ENCODE results near the gene CREG2.
"Not testable (repeated sequence)": the region's sequence is repeated elsewhere in the genome, so short reads cannot be mapped to it uniquely, and the experiment has no call there.

CREG2 gene

DNA sequence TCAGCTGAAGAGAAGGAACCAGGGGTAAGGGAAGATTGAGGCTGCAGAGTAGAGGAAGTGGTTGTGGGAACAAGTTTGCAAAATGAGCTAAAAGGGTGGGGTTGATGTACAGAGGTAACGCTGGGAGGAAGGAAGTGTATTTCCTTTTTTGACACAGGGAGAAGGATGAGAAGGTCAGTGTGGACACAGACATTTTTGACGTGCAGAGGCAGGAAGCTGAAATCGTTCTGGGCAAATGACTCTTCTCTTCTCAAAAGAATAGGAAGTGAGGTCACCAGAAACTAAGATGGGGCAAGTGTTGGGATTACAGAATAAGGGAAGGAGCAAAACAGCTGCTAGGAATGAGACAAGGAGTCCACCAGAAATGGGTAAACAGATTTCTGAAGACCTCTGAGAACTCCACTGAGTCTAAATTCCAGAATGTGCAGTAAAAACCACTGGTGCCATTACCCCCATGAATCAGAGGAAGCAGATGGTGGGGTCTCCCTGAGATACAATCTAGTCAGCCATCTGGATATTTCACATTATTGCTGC, 58.8 kb downstream of the CREG2 start:
- peak in 3 of 42 donors; percentile 7 to 32 (median 28) for DNase-seq
- intact Hi-C loops (cut with DNase I) = no loop called here

DNA sequence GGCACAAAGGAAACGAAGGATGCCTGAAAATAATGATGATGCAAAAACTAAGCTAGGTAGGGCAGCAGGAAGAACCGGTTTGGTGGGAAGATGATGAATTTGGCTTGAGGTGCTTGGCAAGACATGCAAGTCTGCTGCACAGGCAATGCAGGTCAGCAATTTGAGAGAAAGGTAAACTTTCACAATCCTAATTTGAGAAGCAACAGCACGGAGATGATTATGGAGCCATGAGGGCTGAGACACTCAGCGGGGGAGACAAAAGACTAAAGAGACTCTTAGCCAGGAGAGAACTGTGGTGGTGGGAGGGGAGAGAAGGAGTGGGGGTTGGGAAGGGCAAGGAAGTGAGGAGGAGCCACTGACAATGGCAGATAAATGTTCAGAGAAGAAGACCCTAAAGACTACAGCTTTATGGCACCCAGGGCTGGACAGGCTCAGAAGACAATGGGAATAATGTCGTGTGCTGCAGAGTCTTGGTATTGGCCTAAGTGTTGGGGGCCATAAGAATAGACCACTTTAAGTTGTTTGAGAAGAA, 59.4 kb downstream of the CREG2 start:
- no peak for DNase-seq
- intact Hi-C loops (cut with DNase I) = no loop called here

DNA sequence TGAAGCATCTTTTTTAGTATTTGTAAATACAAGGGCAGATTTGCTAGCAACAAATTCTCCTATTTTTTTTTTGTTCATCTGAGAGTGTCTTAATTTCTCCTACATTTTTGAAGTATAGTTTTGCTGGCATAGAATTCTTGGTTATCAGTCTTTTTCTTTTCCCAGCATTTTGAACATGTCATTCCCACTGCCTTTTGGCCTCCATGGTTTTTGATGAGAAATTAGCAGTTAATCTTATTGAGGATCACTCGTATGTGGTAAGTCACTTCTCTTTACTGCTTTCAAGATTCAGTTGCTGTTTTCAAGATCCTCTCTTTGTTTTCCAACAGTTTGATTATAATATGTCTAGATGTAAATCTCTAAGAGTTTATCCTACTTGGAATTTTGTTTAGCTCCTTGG, 61.9 kb downstream of the CREG2 start:
- intact Hi-C loops (cut with DNase I) = no loop called here

DNA sequence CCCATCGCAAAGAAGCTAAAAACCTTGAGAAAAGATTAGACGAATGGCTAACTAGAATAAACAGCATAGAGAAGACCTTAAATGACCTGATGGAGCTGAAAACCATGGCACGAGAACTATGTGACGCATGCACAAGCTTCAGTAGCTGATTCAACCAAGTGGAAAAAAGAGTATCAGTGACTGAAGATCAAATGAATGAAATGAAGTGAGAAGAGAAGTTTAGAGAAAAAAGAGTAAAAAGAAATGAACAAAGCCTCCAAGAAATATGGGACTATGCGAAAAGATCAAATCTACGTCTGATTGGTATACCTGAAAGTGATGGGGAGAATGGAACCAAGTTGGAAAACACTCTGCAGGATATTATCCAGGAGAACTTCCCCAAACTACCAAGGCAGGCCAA, 70.7 kb downstream of the CREG2 start:
- intact Hi-C loops (cut with DNase I); DNase-seq: not testable (repeated sequence)

More for the DNA sequence above, 61.9 kb downstream of the CREG2 start:
- DNase-seq = no peak

DNA sequence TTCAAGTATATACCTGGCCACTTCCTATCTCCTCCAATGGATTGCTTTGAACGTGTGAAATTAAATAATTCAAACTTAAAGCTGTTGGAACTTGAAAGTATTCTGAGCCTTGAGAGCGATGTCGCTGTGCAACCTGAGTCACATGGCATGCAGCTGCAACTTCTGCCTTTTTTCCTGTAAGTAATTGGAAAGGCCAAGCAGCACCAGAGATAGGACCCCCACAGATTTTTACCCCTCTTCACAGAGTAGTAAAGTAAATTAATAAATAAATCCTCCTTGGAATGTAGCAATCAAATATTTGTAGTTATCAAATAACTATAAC, 75.6 kb downstream of the CREG2 start:
- intact Hi-C loops (cut with DNase I) = no loop called here
- DNase-seq = no peak

DNA sequence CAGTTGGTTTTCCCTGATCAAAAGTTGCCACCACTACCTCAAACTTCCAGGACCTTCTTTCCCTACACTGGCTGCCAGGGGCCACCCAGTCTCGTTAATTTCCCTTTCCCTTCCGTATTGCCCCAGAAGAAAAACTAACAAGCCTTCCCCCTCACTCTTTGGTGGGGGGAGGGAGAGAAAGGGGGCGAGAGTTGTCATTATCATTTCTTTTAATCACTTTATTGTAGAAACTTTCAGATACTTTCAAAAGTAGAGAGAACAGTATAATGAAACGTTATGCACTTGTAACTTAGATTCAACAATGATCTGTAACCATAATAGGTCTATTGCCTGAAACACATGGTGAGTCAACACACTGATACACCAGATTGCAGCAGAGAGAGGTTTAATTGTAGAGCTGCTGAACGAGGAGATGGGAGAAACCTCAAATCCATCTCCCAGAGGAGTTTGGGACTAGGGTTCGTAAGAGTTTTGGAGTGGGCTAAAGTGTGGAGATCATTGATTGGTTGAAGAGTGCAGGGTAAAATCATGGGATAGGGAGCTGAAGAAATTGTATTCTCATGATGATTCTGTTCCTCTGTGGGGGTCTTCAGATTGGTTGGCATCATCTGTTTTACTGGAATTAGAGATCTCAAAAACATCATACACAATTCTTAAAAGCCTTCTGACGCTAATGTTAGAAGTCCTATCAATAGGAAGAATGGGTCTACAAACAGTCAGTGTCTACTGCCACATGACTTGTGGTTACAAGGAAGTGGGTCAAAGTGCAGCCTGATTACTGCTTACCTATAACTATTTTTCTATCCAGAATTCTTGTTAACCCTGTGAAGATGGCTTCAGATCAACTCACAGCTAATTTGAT, 76.2 kb downstream of the CREG2 start:
- intact Hi-C loops (cut with DNase I) = no loop called here
- no peak for DNase-seq

DNA sequence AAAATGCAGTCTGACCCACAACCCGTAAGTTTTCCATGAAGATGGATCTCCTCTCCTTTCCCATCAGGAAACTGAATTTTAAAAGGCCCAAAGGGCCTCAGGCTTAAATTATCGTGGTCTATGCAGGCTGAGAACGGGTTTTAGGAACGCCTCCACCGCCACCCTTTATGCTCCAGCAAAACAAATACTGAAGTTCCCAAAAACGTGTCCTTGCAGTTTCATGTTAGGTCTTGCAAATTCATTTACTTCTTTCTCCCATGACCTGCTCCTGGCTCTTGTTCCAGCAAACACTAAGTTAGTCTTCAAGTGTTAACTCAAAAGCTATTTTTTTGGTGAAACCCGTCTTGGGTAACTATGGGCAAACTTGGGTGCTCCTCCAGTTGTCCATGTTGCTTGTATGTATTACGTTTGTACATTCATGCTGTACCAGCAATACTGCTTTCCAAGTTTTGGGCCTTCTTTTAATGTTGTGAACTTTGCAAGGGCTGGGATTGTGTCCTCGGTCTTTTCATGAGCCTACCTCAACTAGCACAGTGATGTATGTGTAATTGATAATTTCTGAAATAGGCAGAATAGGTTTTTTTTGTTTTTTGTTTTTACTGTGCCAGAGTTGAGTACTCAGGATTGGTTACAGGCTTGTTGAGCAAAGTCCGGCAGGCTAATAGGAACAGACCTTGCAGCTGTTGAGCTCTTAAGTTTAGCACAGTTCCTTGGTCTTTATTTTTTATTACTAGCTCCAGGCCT, 77.0 kb downstream of the CREG2 start:
- intact Hi-C loops (cut with DNase I) = no loop called here
- no peak for DNase-seq

DNA sequence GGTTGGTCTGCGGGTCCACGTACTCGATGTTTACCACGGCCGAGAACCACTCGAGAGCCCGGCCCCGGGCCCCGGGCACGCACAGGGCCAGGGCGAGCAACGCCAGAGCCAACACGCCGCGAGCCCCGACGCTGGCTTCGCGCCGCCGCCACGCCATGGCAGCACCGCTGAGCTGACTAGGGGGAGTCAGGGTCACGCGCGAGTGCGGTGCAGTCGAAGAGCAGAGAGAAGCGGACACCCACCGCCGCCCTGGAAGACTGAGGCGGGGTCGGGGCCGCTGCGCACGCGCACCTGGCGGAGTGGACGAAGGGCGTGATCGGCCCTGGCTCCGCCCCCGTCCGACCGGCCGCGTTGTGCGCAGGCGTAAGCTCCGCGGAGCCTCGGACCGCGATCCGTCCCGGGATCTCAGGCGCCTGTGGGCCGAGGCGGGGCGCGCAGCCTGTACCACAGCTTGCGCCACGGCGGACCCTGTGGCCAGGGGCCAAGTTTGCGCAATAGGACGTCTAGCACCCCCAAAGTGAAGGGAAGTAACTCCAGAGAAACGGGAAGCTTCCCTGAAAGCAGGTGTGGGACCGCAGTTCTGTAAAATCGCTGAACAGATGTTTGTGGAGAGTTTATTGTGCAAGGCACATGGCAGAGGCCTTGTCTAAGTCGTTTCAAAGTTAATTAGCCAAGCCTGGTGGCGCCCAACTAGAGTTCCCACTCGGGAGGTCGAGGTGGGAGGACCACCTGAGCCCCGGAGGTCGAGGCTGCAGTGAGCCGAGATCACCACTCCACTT, 78.7 kb downstream of the CREG2 start, which contains the start of gene RNF149:
TSS of gene RNF149 (minus strand) at position 270 of the 779 bp plus-strand sequence. CDS start at position 157, 113 bp downstream.
- DNase-seq = peak; percentile 68 to 97 (median 92)
- intact Hi-C loops (cut with DNase I) = loop anchor here (5.0 kb wide), 1 partner anchor 56 kb away; the partner anchor contains the start of gene CNOT11

DNA sequence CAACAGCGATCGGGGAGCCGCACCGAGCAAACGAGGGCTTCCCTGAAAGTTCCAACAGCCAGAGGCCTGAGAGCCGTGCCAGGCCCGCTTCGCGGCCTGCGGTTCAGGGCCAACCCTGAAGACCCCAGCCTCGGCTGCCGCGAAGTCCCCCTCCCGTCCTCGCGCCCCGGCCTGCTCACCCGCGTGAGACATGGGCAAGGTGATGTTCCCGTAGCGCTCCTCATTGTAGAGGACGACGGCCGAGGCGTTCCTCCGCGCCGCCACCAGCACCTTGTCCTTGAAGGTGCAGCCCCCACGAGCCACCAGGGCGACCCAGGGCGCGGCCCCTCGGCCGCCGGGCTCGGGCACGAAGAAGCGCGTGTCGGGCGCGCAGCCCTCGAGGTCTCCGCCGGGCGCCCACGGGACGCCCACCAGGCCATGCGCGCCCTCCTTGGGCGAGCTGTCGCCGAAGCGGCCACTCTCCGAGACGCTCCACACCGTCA, 79.3 kb downstream of the CREG2 start:
- intact Hi-C loops (cut with DNase I) = loop anchor here (5.0 kb wide), 1 partner anchor 56 kb away; the partner anchor contains the start of gene CNOT11
- DNase-seq = peak in 16 of 42 donors; percentile 7 to 51 (median 29)

DNA sequence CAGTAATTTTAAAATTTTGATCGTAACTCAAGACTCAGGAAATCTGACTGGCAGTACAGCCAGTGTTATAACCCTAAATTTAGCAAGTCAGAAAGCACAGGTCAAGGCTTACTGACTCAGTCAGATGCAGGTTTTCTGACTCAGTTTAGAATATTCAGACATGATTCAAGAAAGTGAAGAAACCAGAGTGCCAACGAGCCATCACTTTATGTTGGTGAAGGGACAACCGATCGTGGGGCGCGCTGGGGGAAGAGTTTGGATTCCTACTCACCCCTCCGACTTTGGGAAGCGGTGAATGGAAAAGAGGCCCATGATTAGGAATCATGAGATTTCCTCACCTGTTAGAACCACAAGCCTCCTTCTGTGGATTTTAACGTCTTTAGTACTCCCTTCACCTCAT, 79.8 kb downstream of the CREG2 start:
- DNase-seq = no peak
- intact Hi-C loops (cut with DNase I) = loop anchor here (5.0 kb wide), 1 partner anchor 55 kb away; the partner anchor contains the start of gene CNOT11

DNA sequence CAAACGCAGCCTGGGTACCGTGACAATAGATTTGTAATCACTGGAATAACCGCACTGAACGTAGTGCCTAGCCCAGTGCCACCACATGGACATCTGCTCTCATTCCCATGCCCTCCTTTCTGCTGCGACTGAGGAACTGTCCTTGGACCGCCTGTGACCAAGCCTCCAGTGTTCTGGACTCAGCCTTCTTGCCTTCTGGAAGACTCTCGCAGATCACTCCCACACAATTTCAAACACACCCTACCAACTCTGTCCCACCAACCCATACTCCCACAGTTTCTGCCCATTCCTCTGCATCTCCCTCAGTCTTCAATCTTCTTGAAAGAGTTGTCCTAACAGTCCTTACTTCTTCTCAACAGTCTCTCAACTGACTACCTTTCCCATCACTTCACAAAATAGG, 80.9 kb downstream of the CREG2 start:
- peak in 1 of 42 donors; percentile 47 for DNase-seq
- intact Hi-C loops (cut with DNase I) = loop anchor here (5.0 kb wide), 1 partner anchor 54 kb away; the partner anchor contains the start of gene CNOT11

DNA sequence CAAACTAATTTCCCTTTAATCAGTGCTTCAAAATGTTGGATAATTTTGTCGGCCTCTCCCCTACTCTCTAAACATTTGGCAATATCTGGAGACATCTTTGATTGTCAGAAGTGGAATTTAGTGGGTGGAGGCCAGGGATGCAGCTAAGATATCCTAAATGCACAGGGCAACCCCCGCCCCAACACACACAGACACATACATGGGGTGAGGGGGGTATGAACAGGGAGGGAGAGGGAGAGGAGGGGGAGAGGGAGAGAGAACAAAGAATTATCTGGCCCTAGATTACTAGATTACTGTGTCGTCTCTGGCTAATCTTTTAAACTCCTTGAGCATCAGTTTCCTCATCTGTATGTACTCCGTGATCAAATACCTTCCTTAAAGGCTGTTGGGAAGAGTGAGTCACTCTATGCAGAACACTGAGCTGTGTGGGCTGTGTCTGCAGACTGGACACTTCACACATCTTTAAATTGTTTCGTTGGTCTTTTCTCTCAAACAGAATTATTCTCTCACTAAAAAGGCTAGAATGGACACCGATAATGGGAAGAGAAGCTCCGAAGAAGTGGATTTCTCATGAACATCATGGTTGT, 81.7 kb downstream of the CREG2 start:
- no peak for DNase-seq
- intact Hi-C loops (cut with DNase I) = loop anchor here (5.0 kb wide), 1 partner anchor 53 kb away; the partner anchor contains the start of gene CNOT11

DNA sequence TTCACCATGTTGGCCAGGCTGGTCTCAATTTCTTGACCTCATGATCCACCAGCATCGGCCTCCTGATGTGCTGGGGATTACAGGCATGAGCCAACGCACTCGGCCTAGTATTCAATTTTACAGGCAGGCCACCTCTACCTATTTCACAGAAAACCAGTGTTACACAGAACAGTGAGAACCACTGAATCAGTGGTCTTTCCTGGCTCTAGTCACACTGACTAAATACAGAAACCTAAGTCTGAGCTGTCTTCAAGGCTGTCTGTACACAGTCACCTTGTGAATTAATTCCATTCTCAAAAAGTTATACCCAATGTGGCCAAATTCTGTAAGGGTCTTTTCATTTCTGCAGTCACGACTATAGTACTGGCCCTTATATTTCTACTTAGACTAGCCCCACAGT, 82.3 kb downstream of the CREG2 start:
- DNase-seq = no peak
- intact Hi-C loops (cut with DNase I) = loop anchor here (5.0 kb wide), 1 partner anchor 53 kb away; the partner anchor contains the start of gene CNOT11

DNA sequence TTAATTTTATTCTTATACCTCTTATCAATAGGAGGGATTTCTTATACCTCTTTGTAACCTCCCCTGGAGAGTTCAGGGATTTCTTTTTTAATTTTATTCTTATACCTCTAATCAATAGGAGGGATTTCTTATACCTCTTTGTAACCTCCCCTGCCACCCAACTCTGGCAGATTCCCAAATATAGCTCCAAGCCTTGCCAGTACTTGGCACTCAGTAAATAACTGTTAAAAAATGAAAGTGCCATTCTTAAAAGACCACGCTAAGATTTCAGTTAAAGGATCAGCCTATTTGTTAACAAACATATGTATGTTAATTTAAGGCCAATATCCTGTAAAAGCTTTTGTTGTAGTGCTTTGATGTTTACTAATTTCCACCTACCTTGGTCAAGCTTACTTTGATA, 83.6 kb downstream of the CREG2 start:
- no peak for DNase-seq
- intact Hi-C loops (cut with DNase I) = no loop called here

DNA sequence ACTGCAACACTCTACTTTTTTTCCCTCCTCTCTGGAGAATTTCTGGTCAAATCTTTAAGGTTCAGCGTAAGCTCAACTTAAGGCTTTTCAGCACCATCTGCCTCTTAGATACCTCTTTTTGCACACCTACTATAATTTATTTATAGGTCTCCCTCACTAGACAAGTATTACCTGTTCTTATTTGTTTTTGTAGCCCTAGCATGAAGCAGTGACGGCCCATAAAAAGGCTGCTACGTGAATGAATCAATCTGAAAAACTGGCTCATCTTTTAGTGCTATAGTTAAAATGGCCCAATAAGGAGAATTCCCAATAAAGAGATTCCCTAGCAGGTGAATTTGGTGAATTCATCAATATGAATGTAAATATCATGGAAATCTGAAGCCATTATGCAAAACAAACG, 85.3 kb downstream of the CREG2 start:
- intact Hi-C loops (cut with DNase I) = no loop called here

DNA sequence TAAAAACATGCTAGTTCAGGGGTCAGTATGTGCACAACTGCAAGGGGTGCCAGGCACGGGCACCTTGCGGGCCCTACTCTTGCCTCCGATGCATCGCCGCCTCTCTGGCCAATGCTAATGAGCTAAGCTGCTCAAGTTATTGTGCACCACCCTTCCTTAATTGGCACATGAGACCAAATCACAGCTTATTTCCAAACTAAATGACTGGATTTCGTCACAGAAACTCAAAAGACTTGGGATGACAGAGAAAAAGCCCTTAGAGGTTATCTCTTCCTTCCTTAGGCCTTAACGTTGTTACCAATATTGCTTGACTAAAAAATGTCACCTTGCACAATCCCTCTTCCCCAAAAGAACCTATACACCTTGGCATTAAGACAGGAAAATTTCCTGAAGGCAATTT, 86.5 kb downstream of the CREG2 start:
- intact Hi-C loops (cut with DNase I) = no loop called here
- no peak for DNase-seq

More for the DNA sequence above, 85.3 kb downstream of the CREG2 start:
- no peak for DNase-seq

DNA sequence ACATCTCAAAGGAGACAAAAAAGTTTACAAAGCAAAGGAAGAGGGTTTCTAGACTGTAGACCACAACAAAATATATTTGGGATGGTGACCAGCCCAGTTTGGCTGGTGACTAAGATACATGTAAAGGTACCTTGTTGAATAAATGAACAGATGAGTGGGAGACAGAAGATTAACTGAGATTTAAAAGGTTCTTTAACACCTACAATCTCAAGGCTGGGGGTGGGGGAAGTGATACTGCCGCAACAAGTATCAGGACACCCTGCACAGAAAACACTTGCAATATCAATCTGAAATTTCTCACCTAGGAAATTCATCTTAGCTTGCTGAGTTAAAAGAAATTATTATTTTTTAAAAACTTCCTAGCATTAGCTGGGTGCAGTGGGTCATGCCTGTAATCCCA, 87.1 kb downstream of the CREG2 start:
- intact Hi-C loops (cut with DNase I) = no loop called here

DNA sequence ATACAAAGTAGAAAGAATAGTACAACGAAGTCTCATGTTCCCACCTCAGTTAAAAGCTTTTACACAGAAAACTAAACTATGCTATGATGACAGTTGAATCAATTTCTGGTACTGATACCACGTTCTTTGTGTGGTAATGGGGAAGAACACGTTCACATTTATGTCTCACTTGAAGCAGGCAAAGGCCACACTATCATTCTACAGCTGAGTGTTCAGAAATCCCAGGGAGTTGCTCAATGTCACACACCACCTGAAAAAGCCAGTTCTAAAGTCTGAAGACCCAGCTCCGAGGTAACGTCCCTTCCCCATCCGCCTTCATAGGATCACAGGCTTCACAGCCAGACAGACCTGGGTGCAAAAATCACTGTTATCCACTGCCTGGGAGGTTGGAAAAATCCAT, 87.7 kb downstream of the CREG2 start:
- DNase-seq = no peak
- intact Hi-C loops (cut with DNase I) = no loop called here

More for the DNA sequence above, 87.1 kb downstream of the CREG2 start:
- peak in 17 of 42 donors; percentile 14 to 74 (median 43) for DNase-seq
